GM18502 (cell line): Measurements from ENCODE around the gene ERV3-1.
"Not testable (repeated sequence)": the region's sequence is repeated elsewhere in the genome, so short reads cannot be mapped to it uniquely, and the experiment has no call there.

ENCODE experiments used
- ATAC-seq: cut with Tn5 transposase; IDR thresholded peaks from one replicate; pipeline ENCODE4 v1.9.1; 2021; ENCODE audit warnings: mild to moderate bottlenecking; ENCODE audit not compliant: unreplicated experiment, poor library complexity

Gene ERV3-1

GRCh38 chr7:65002972-65003585 is 3.4 kb downstream of the ERV3-1 start:
- no peak for ATAC-seq

DNA sequence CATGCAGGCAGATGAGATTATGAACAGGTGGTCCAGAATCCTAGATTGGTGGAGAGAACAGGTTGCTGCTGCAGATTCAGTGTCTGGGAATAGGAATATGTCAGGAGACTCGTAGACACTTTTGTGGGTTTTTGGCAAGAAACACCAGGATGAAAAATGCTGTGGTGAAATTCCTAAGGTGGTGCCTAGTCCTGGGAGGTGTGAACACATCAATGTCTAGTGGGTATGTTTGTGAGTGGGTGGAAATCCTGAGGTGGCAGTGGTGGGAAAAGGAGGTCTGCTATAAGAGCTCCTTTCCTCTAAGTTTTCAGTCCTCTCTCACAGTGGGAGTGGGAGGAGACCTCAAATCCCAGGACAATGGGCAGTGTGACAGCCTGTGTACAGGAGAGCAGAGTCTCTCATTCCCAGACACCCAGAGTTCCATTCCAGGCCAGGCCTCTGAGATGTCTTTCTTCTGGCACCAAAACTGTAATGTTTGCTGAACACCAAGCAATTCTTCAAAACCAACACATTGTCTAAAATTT is 5.1 kb downstream of the ERV3-1 start:
- no peak for ATAC-seq

DNA sequence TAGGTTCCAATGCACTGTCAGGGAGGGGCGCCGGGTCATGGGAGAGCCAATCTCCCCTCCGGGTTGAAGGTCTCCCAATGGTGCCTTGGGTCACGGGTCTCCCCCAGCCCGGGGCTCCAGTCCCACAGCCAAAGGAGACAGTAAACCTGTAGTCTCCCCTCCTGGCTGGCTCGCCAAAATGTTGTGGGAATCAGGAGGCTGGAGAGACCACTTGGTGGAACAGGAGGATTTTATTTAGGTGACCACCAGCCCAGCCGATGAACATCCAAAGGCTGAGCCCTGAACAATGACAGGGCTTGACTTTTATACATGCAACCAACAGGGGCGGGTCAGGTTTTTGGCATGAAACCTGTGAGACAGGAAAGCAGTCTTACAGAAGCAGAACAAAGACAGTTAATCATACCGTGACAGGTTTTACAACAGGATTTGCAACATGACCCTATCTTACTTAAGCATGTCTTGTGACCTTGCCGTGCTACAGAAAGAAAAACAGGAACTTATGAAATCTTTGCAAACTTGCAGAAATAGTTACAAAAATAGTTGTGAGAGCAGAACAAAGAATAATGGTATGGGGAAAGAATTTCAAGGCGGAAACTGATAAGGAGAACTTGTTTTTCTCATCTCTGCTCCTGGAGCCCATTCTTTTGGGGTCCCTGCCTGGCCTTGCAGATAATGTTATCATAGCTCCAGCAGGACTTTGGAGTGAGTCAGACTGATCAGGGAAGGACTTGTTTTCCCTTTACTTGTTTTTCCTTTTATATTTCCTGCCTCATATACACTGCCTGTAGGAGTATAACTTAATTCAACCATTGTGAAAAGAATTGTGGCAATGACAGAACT is 7.1 kb downstream of the ERV3-1 start:
- ATAC-seq = peak; percentile 65

DNA sequence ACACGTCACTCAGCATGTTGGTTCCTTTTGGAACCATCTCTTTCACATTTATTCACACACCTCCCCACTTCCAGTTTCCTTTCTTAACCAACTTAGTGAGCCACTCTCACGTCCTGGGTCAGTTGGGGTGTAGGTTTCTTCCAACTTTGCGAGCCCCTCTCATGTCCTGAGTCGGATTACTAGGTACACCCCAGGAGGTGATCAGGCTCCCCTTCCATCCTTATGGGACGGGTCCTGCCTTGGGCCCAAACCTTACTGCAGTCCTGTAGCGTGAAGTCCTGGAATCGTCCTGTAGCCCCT is 7.7 kb downstream of the ERV3-1 start:
- ATAC-seq = no peak

- ATAC-seq = no peak
Measured at GRCh38 chr7:64997927-64998391, 8.5 kb downstream of the ERV3-1 start.

GRCh38 chr7:64997164-64997908 is 9.2 kb downstream of the ERV3-1 start:
- ATAC-seq = no peak

- no peak for ATAC-seq
Measured at GRCh38 chr7:64996305-64996704, 10.2 kb downstream of the ERV3-1 start.

DNA sequence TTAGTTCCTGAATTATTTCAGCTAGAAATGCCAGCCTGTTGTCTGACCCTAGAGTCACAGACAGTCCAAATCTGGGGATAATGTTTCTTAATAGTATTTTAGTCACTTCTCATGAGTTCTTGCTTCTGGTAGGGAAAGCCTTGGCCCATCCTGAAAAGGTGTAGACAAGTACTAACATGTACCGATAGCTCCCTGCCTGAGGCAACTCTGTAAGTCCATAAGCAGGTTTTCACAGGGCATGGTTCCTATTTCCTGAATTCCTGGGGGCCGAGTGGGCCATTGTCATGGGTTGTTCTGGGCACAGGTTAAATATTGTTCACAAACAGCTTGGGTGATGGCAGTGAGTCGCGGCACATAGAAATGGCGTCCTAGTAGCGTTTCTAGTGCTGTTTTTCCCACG is 12.6 kb downstream of the ERV3-1 start:
- ATAC-seq = no peak

- ATAC-seq = no peak
Measured at GRCh38 chr7:64992971-64993370, 13.5 kb downstream of the ERV3-1 start.

DNA sequence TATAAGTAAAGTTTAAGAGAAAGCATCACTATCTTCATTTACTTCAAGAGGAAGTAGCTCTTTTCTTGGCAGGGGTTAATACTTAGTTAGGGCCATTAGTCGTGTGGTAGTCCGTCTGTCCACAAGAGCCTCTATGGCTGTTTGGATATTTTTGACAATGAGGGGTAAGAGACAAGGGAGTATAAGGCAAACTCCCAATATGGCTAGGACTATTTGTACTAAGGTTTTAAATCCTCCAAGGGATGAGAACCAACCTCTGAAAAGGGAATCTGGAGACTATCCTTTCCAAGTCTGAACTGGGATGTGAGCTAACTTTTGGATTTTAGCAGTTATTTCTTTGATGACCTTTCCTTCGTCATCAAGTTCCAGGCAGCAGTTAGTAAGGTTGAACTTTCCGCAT is 15.6 kb downstream of the ERV3-1 start, which contains the start of gene ZNF117:
ZNF117 (minus strand) TSS at position 101 of the 400 bp plus-strand sequence.
- ATAC-seq = no peak

DNA sequence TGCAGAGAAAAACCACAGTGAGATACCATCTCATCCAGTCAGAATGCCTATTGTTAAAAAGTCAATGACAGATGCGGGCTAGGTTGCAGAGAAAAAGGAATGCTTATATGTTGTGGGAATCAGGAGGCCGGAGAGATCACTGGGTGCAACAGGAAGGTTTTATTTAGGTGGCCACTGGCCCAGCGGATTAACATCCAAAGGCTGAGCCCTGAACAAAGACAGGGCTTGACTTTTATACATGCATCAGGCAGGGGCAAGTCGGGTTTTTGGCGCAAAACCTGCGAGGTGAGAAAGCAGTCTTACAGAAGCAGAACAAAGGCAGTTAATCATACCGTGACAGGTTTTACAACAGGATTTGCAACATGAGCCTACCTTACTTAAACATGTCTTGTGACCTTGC is 16.3 kb downstream of the ERV3-1 start:
- ATAC-seq = no peak

- no peak for ATAC-seq
Measured at GRCh38 chr7:64978497-64979203, 27.8 kb downstream of the ERV3-1 start.

DNA sequence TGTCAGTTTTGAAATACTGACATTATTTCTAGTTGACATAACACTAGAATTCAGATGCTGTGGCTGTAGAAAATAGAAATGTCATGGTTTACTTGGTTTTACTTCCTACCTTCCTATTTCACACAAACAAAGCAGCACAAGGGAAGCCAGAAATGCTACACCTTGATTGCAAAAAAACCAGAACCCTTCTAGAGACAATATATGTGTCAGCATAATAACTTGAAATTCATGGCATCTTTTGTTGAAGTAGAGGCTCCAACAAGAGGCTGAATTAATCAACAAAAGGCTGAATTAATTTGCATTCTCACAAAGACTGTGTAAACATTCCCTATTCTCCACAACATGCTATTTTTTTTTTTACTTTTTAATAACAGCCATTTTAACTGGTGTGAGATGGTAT is 40.9 kb downstream of the ERV3-1 start:
- ATAC-seq = no peak

GRCh38 chr7:64959072-64959747 is 47.3 kb downstream of the ERV3-1 start:
- no peak for ATAC-seq

DNA sequence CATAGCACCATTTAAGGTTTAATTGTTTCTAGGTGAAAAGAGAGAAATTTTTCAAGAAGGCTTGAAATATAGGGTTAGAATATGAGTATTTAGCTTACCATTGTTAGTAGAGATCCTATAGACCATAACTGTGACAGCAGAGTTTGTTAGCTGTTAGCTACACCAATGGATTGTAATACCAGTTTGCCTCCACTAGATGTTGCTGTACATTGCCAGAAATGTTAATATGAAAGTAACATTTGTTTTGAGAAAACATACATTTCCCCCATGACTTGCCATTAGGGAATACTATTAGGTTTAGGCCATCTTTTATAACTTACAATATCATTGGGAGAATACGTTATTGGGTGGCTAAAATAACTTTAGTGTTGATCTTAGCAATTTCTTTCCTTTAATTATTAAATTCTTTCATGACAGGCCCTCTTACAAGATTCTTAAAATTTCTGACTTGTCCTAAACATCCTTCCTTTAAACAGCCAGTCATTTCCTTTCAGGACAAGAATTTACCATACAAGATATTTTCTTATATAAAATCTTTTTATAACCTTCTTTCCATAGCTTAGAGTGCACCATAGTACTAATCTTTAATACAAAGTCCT is 55.1 kb downstream of the ERV3-1 start:
- ATAC-seq = peak; percentile 80

DNA sequence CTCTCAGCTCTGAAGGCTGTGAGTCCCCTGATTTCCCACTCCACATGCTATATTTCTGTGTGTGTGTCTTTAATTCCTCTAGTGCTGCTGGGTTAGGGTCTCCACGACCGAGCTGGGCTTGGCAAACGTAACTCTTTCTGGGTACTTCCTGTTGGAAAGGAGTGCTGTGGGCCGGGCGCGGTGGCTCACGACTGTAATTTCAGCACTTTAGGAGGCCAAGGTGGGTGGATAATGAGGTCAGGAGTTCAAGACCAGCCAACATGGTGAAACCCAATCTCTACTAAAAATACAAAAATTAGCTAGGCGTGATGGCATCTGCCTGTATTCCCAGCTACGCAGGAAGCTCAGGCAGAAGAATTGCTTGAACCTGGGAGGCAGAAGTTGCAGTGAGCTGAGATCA is 55.8 kb downstream of the ERV3-1 start:
- ATAC-seq = not testable (repeated sequence)

DNA sequence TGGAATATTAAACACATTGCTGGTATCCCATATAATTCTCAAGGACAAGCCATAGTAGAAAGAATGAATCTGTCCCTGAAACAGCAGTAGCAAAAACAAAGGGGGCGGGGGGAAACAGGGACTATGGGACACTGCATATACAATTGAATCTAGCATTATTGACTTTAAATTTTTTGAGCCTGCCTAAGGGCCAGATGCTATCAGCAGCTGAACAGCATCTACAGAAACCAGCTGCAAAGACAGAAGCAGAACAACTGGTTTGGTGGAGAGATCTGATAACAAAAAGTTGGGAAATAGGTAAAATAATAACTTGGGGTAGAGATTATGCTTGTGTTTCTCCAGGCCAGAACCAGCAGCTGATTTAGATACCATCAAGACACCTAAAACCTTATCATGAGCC is 57.7 kb downstream of the ERV3-1 start:
- not testable (repeated sequence) for ATAC-seq

DNA sequence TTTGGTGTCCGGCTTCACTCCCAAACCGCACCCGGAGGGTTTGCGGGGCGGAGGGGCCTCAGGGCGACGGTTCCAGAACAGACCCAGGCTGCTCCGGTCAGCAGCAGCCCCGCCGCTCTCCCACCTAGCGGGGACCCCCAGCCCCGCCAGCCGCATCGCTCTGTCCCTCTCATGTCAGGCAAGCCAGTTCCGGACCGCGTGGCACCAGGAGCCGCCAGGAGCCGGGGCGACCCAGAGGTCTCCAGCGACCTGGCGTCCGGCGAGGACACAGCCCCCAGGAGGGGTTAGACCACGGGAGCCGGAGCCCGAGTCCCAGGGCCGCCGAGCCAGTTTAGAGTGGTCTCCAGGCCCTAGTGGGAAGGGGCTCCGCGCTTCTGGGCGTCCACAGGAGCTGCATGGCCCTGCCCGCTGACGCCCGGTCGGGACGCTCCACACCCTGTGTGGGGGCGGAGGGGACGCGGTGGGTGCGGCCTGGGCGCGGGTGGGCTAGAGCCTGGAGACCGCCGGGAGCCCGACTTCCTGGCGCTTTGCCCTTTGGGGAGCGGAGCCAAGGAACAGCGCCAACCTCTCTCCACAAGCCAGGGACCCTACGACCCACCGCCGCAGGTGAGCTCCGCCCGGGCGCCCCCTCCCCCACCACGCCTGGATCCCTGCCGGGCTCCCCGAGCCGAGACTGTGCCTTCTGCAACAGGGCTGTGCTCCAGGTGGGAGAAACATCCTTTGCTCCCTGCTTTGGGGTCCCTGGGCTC is 59.1 kb downstream of the ERV3-1 start:
- ATAC-seq = no peak

DNA sequence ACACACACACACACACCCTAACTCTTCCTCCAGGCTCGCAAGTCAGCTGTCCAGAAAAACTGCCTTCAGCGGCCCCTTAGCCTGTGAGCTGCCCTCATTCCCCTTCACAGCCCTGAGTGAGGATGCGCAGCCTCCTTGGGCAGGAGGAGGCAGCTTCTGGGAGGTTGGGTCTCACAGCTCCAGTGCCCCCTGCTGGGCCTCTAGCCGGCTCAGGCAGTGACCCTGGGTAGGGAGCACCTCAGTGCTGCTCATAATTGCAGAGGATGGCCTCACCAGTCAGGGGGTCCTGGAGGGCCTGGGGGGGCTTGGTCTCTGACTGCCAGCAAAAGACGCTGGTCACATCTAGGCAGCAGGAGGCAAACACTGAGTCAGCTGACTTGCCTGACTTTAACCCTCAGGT is 59.7 kb downstream of the ERV3-1 start:
- no peak for ATAC-seq
